ENCODE measurements around the gene MCM6. TPM values are rescaled to one million over a fixed set of nuclear protein-coding genes. Genes with fewer than 3 reads are reported as not detected.

Gene MCM6
- total RNA-seq, 1 experiment from 2014 or later, result 113 TPM

DNA sequence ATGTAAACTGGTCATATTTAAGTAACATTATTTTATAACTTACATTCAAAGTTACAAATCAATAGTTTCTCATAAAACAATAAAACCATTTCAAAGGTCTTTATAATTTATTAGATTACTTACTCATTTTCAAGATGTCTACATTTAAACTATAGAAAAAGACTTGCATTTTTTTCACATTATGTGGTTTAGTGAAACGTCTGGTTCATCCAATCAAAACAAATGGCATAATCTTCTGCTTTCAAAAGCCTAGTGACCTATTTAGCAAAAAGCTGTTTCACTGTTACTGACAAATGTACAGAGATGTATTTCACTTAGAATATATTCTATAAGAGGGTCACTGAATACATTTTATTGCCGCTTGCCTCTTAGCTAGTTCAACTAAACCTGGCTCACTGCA, 49.3 kb upstream of the MCM6 start:
- Histone ChIP-seq H3K9me3 (ENCODE audit: control insufficient read depth, low read depth, low read length) (no peaks in the 10 kb centered on the region), H3K79me2 (ENCODE audit: insufficient read depth, low read length) (no peaks in the 10 kb centered on the region), H2BK12ac (ENCODE audit: insufficient read length, low read depth, low read length) (no peak overlapping the region), H3K27ac (ENCODE audit: insufficient read length, low read depth, low read length) (no peak overlapping the region), H4K8ac (replicated peaks; ENCODE audit: insufficient read length, low read depth, low read length) (no peak overlapping the region), H3T11ph (ENCODE audit: low read length) (no peak overlapping the region), H2BK5ac (ENCODE audit: insufficient read length, low read length) (no peak overlapping the region), H2BK15ac (ENCODE audit: low read depth, low read length) (no peak overlapping the region), H3K27me3 (ENCODE audit: insufficient read depth, low read length) (no peaks in the 10 kb centered on the region), H3K18ac (ENCODE audit: insufficient read length, low read depth, low read length) (no peak overlapping the region), H2BK20ac (ENCODE audit: low read depth, low read length, poor library complexity, severe bottlenecking) (no peak overlapping the region), H4K91ac (ENCODE audit: insufficient read length, low read depth, low read length) (no peak overlapping the region), H3K56ac (ENCODE audit: insufficient read length, low read depth, low read length) (no peak overlapping the region), H3K79me1 (ENCODE audit: insufficient read depth, low read depth, low read length, poor library complexity, severe bottlenecking) (no peaks in the 10 kb centered on the region), H2AFZ (ENCODE audit: low read length) (no peak overlapping the region), H3K23me2 (ENCODE audit: insufficient read length, low read depth, low read length, poor library complexity, severe bottlenecking) (no peaks in the 10 kb centered on the region), H2BK120ac (ENCODE audit: low read depth, low read length, poor library complexity, severe bottlenecking) (no peak overlapping the region), H4K5ac (ENCODE audit: insufficient read length, low read depth, low read length) (no peak overlapping the region), H3K4me1 (ENCODE audit: insufficient read depth, low read length) (no peaks in the 10 kb centered on the region), H2AK5ac (ENCODE audit: insufficient read length, low read length) (no peak overlapping the region), H3K14ac (ENCODE audit: insufficient read depth, low read length) (no peak overlapping the region), H3K9ac (ENCODE audit: extremely low read depth, insufficient read length, low read length) (no peak overlapping the region), H3K4ac (ENCODE audit: low read depth, low read length) (no peak overlapping the region), H3K4me2 (ENCODE audit: insufficient read depth, insufficient read length, low read length) (no peak overlapping the region), H3K23ac (ENCODE audit: insufficient read length, low read depth, low read length) (no peak overlapping the region), H4K20me1 (ENCODE audit: control insufficient read depth, insufficient read depth, insufficient read length) (no peaks in the 10 kb centered on the region)
- no peaks in the 10 kb centered on the region for H3K27me3 Mint-ChIP-seq (ENCODE audit: low read depth)
- TF ChIP-seq, protein P1, sequence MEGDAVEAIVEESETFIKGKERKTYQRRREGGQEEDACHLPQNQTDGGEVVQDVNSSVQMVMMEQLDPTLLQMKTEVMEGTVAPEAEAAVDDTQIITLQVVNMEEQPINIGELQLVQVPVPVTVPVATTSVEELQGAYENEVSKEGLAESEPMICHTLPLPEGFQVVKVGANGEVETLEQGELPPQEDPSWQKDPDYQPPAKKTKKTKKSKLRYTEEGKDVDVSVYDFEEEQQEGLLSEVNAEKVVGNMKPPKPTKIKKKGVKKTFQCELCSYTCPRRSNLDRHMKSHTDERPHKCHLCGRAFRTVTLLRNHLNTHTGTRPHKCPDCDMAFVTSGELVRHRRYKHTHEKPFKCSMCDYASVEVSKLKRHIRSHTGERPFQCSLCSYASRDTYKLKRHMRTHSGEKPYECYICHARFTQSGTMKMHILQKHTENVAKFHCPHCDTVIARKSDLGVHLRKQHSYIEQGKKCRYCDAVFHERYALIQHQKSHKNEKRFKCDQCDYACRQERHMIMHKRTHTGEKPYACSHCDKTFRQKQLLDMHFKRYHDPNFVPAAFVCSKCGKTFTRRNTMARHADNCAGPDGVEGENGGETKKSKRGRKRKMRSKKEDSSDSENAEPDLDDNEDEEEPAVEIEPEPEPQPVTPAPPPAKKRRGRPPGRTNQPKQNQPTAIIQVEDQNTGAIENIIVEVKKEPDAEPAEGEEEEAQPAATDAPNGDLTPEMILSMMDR (conservative IDR thresholded peaks at IDR 0.05), result no peak
- H3K36me3 Mint-ChIP-seq (ENCODE audit: insufficient read depth in 1 of 3, low read depth in 3 of 3), result peaks cover 2 to 40% (median 24%) of the 10 kb centered on the region in 3 experiments; a peak in 5 of 7 replicates
- H3K27ac Mint-ChIP-seq, result no peak overlapping the region
- no peak overlapping the region for H3K4me3 Mint-ChIP-seq
- H3K9me3 Mint-ChIP-seq, result no peaks in the 10 kb centered on the region
- H3K4me1 Mint-ChIP-seq, result no peaks in the 10 kb centered on the region
- whole genome bisulfite sequencing (ENCODE audit: extremely low coverage, insufficient read length, low lambda C conversion rate), result no CpG with 5 or more reads among the region's 2 CpGs
- DNase-seq, result no peak

All from H9 (cell line).